Prostate gland (tissue), 2 donors: ENCODE data around the gene PRELP.

Experiments used
- CTCF ChIP-seq, 4 experiments: fragments of 200-600 bp in 2 of 4; fragments of 450-650 bp in 2 of 4; sonication (generic) in 2 of 4; IDR thresholded peaks; 1 replicate in 3 of 4; 2 replicates in 1 of 4; pipeline ENCODE4 v1.5.1; 2016 to 2019; ENCODE audit warnings: antibody characterized with exemption in 4 of 4, mild to moderate bottlenecking in 2 of 4, moderate library complexity in 2 of 4
- POLR2AphosphoS5 ChIP-seq: sonication (generic); formaldehyde crosslinking; IDR thresholded peaks from one replicate; pipeline ENCODE4 v1.6.1; 2017; ENCODE audit warnings: antibody characterized with exemption

GRCh38 chr1:203428981-203429599 is 46.5 kb upstream of the PRELP start:
- TF ChIP-seq CTCF (IDR thresholded peaks at IDR 0.05) (no peak), POLR2AphosphoS5 (peak; percentile 85)
